Measurements from ENCODE around the gene FAM168B.

The FAM168B gene

DNA sequence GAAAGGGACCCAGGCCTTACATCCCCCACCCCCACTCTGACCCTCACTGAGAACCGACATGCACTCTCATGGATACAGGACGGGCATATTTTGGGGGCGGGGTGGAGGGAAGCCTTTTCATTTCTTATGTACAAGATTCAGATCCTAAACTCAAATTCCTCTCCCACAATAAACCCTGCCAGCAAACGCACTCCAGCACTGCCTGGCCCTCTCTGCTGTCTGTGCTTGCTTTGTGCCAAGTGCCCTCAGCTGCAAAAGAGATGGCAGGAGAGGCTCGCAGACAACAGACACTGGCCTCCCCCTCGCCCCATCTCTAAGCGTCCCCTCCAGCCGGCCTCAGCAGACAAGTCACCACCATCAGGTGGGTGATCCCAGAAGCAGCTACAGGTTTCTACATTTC, 42.4 kb downstream of the FAM168B start:
- no peak for DNase-seq (ENCODE audit: low read depth in 1 of 2, low spot score in 1 of 2)
- H3K4me3 ChIP-seq (replicated peaks; ENCODE audit: insufficient read depth, low read length) = no peak overlapping the region
- no peaks in the 10 kb centered on the region for H3K27me3 ChIP-seq (ENCODE audit: insufficient read depth, poor library complexity, severe bottlenecking)
- TF ChIP-seq SPI1 (IDR thresholded peaks at IDR 0.05; ENCODE audit: borderline replicate concordance, low read depth) (no peak), GABPA (IDR thresholded peaks at IDR 0.05; ENCODE audit: low read depth) (no peak), POLR2AphosphoS5 (IDR thresholded peaks at IDR 0.05; ENCODE audit: low read depth) (no peak)
- TF ChIP-seq, protein P1, sequence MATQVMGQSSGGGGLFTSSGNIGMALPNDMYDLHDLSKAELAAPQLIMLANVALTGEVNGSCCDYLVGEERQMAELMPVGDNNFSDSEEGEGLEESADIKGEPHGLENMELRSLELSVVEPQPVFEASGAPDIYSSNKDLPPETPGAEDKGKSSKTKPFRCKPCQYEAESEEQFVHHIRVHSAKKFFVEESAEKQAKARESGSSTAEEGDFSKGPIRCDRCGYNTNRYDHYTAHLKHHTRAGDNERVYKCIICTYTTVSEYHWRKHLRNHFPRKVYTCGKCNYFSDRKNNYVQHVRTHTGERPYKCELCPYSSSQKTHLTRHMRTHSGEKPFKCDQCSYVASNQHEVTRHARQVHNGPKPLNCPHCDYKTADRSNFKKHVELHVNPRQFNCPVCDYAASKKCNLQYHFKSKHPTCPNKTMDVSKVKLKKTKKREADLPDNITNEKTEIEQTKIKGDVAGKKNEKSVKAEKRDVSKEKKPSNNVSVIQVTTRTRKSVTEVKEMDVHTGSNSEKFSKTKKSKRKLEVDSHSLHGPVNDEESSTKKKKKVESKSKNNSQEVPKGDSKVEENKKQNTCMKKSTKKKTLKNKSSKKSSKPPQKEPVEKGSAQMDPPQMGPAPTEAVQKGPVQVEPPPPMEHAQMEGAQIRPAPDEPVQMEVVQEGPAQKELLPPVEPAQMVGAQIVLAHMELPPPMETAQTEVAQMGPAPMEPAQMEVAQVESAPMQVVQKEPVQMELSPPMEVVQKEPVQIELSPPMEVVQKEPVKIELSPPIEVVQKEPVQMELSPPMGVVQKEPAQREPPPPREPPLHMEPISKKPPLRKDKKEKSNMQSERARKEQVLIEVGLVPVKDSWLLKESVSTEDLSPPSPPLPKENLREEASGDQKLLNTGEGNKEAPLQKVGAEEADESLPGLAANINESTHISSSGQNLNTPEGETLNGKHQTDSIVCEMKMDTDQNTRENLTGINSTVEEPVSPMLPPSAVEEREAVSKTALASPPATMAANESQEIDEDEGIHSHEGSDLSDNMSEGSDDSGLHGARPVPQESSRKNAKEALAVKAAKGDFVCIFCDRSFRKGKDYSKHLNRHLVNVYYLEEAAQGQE (IDR thresholded peaks at IDR 0.05; ENCODE audit: insufficient replicate concordance, low read depth) = no peak
- TF ChIP-seq, protein P2, sequence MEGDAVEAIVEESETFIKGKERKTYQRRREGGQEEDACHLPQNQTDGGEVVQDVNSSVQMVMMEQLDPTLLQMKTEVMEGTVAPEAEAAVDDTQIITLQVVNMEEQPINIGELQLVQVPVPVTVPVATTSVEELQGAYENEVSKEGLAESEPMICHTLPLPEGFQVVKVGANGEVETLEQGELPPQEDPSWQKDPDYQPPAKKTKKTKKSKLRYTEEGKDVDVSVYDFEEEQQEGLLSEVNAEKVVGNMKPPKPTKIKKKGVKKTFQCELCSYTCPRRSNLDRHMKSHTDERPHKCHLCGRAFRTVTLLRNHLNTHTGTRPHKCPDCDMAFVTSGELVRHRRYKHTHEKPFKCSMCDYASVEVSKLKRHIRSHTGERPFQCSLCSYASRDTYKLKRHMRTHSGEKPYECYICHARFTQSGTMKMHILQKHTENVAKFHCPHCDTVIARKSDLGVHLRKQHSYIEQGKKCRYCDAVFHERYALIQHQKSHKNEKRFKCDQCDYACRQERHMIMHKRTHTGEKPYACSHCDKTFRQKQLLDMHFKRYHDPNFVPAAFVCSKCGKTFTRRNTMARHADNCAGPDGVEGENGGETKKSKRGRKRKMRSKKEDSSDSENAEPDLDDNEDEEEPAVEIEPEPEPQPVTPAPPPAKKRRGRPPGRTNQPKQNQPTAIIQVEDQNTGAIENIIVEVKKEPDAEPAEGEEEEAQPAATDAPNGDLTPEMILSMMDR (IDR thresholded peaks at IDR 0.05; ENCODE audit: insufficient read depth, low read length) = no peak
- H3K27ac ChIP-seq (replicated peaks) = no peak overlapping the region

GRCh38 chr2:131049150-131049718, 44.0 kb downstream of the FAM168B start:
- TF ChIP-seq GABPA (IDR thresholded peaks at IDR 0.05; ENCODE audit: low read depth) = no peak
- TF ChIP-seq POLR2AphosphoS5 (IDR thresholded peaks at IDR 0.05; ENCODE audit: low read depth) = no peak
- TF ChIP-seq, protein P1 (IDR thresholded peaks at IDR 0.05; ENCODE audit: insufficient replicate concordance, low read depth) = no peak
- TF ChIP-seq, protein P2 (IDR thresholded peaks at IDR 0.05; ENCODE audit: insufficient read depth, low read length) = no peak
- TF ChIP-seq SPI1 (IDR thresholded peaks at IDR 0.05; ENCODE audit: borderline replicate concordance, low read depth) = no peak
- Histone ChIP-seq H3K4me3 (replicated peaks; ENCODE audit: insufficient read depth, low read length) (no peak overlapping the region), H3K27ac (replicated peaks) (no peak overlapping the region), H3K27me3 (ENCODE audit: insufficient read depth, poor library complexity, severe bottlenecking) (no peaks in the 10 kb centered on the region)
- no peak for DNase-seq (ENCODE audit: low read depth in 1 of 2, low spot score in 1 of 2)

- H3K27me3 ChIP-seq (ENCODE audit: insufficient read depth, poor library complexity, severe bottlenecking) = no peaks in the 10 kb centered on the region
- no peak for DNase-seq (ENCODE audit: low read depth in 1 of 2, low spot score in 1 of 2)
- TF ChIP-seq, protein P1 (IDR thresholded peaks at IDR 0.05; ENCODE audit: insufficient replicate concordance, low read depth) = no peak
- TF ChIP-seq SPI1 (IDR thresholded peaks at IDR 0.05; ENCODE audit: borderline replicate concordance, low read depth) = no peak
- TF ChIP-seq, protein P2 (IDR thresholded peaks at IDR 0.05; ENCODE audit: insufficient read depth, low read length) = no peak
- TF ChIP-seq GABPA (IDR thresholded peaks at IDR 0.05; ENCODE audit: low read depth) = no peak
- no peak for TF ChIP-seq POLR2AphosphoS5 (IDR thresholded peaks at IDR 0.05; ENCODE audit: low read depth)
- H3K27ac ChIP-seq (replicated peaks) = no peak overlapping the region
- no peak overlapping the region for H3K4me3 ChIP-seq (replicated peaks; ENCODE audit: insufficient read depth, low read length)
These were observed 44.6 kb downstream of the FAM168B start for GRCh38 chr2:131048641-131049040.
